Upper lobe of left lung (tissue), 6 donors: ENCODE data around the gene KDF1. TPM values are rescaled to one million over a fixed set of nuclear protein-coding genes. Genes with fewer than 3 reads are reported as not detected.
A peak's percentile ranks its signal among the peaks of the same experiment; 100 is the strongest.

ENCODE experiments used
- ATAC-seq, 2 donors: fragments of 200-7000 bp; cut with Tn5 transposase; one replicate each; pipeline ENCODE4 v1.9.1; 2022; ENCODE audit warnings: mild to moderate bottlenecking in 2 of 2, moderate library complexity in 2 of 2; ENCODE audit not compliant: low FRiP score in 2 of 2
- DNase-seq, 2 donors: peaks; one replicate each; pipeline ENCODE4 v3.0.0-alpha.2; 2019 to 2020
- H3K27ac ChIP-seq, 4 donors: fragments of 200-600 bp; sonication (generic); one replicate each; pipeline ENCODE4 v1.5.1; 2016 to 2019
- H3K27me3 ChIP-seq, 4 donors: fragments of 200-600 bp; sonication (generic); one replicate each; pipeline ENCODE4 v1.5.1; 2017 to 2019
- H3K36me3 ChIP-seq, 4 donors: fragments of 200-600 bp; sonication (generic); one replicate each; pipeline ENCODE4 v1.5.1; 2016 to 2019
- H3K4me1 ChIP-seq, 4 donors: fragments of 200-600 bp; sonication (generic); one replicate each; pipeline ENCODE4 v1.5.1; 2018 to 2019
- H3K4me3 ChIP-seq, 4 donors: fragments of 200-600 bp; sonication (generic); one replicate each; pipeline ENCODE4 v1.5.1; 2017 to 2019; ENCODE audit warnings: mild to moderate bottlenecking in 2 of 4, moderate library complexity in 1 of 4
- H3K9me3 ChIP-seq, 4 donors: fragments of 200-600 bp; sonication (generic); one replicate each; pipeline ENCODE4 v1.5.1; 2018 to 2019
- EP300 ChIP-seq, 4 donors: sonication (generic); formaldehyde crosslinking; IDR thresholded peaks; one replicate each; pipeline ENCODE4 v1.5.1; 2017; ENCODE audit warnings: antibody characterized with exemption in 4 of 4, control low read depth in 2 of 4
- POLR2A ChIP-seq, 4 donors: fragments of 450-650 bp; IDR thresholded peaks; one replicate each; pipeline ENCODE4 v1.5.1; 2016 to 2017; ENCODE audit warnings: antibody characterized with exemption in 4 of 4, mild to moderate bottlenecking in 2 of 4
- POLR2AphosphoS5 ChIP-seq, 2 donors: sonication (generic); formaldehyde crosslinking; IDR thresholded peaks; one replicate each; pipeline ENCODE4 v1.5.1; 2017; ENCODE audit warnings: antibody characterized with exemption in 2 of 2
- WGBS, 2 donors: methylation state at CpG; one replicate each; pipeline ENCODE4 v1.1.5; 2017 to 2018; 5-methylcytosine and 5-hydroxymethylcytosine counted together
- total RNA-seq, 6 donors: library from RNA; depleted of rRNA in 4 of 6; stranded (reverse); fragments of >200 nt in 4 of 6; gene quantifications; one replicate each; pipeline versions ENCODE4 v1.1.0 to v1.2.1, GENCODE V29; 2016 to 2021
- TF ChIP-seq, protein P1 (sequence below), 6 experiments: fragments of 450-650 bp in 4 of 6; fragments of 200-600 bp in 2 of 6; sonication (generic) in 2 of 6; IDR thresholded peaks; one replicate each; pipeline ENCODE4 v1.5.1; 2016 to 2019; ENCODE audit warnings: antibody characterized with exemption in 6 of 6
- donor health status: DM: no; HTN: no; CAD: no; lungs with moderate emphysema.
- donor health status: DM: no; HTN: yes; CAD: no; lungs with severe emphysema.

The KDF1 gene
- total RNA-seq, 6 donors from 2014 or later: 7.7 to 23.3 (median 11.8) TPM

DNA sequence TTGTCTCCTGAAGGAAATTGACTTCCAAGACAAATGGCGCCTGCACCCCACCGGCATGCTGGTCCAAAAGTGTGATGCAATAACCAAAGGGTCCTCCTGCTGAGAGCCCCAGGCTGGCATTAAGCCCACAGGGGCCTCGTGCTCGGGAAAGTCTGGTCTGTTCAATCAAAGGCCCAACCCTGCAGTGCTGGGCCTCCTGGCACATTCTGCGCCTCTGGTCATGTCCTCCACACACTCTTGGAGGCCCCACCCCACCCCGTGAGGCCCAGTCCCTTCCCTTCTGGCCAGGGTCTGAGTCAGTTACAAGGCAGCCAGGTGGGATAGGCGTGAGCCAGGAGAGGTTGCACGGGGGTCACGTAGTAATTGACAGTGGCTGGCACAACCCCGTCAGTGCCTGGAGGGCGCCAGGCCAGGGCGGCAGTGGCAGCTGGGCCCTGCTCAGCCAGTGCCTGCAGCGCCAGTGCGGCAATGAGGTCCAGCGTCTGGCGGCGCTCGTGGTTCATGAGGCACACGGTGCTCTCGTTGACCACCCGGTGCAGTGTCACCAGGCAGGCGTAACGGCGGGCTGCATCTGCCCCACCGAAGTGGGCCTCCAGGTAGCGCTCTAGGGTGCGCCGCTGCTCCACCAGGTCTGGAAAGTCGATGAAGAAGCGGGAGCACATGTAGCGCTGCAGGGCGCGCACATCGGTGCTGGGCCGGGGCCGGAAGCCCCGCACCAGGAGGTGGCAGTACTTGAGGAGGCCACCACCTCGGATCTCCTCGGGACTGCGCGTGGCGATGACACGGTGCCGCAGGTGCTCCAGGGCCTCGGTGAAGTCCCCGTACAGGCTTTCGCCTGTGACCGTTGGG is 45.6 kb upstream of the KDF1 start:
- peaks cover 0 to 16% (median 4%) of the 10 kb centered on the region in 4 donors for H3K36me3 ChIP-seq
- DNase-seq: peak; percentile 85 to 86
- WGBS, 2 donors: 88 to 95% methylated on average over 21 to 43 of the region's 48 CpGs
- TF ChIP-seq, protein P1, sequence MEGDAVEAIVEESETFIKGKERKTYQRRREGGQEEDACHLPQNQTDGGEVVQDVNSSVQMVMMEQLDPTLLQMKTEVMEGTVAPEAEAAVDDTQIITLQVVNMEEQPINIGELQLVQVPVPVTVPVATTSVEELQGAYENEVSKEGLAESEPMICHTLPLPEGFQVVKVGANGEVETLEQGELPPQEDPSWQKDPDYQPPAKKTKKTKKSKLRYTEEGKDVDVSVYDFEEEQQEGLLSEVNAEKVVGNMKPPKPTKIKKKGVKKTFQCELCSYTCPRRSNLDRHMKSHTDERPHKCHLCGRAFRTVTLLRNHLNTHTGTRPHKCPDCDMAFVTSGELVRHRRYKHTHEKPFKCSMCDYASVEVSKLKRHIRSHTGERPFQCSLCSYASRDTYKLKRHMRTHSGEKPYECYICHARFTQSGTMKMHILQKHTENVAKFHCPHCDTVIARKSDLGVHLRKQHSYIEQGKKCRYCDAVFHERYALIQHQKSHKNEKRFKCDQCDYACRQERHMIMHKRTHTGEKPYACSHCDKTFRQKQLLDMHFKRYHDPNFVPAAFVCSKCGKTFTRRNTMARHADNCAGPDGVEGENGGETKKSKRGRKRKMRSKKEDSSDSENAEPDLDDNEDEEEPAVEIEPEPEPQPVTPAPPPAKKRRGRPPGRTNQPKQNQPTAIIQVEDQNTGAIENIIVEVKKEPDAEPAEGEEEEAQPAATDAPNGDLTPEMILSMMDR (IDR thresholded peaks at IDR 0.05): no peak
- TF ChIP-seq POLR2AphosphoS5 (IDR thresholded peaks at IDR 0.05): peak; percentile 9
- H3K4me1 ChIP-seq: peaks cover 24 to 79% (median 62%) of the 10 kb centered on the region in 4 donors
- no peak overlapping the region for H3K4me3 ChIP-seq
- peak overlapping the region; percentile 66 to 79 (median 70) for H3K27ac ChIP-seq
- no peaks in the 10 kb centered on the region for H3K9me3 ChIP-seq
- ATAC-seq: peak in 1 of 2 donors; percentile 55
- no peaks in the 10 kb centered on the region for H3K27me3 ChIP-seq

GRCh38 chr1:27005166-27005530 is 44.9 kb upstream of the KDF1 start:
- peak overlapping the region; percentile 66 to 79 (median 70) for H3K27ac ChIP-seq
- TF ChIP-seq, protein P1 (IDR thresholded peaks at IDR 0.05): no peak
- TF ChIP-seq POLR2A (IDR thresholded peaks at IDR 0.05): no peak
- no peak for TF ChIP-seq EP300 (IDR thresholded peaks at IDR 0.05)
- TF ChIP-seq POLR2AphosphoS5 (IDR thresholded peaks at IDR 0.05): no peak
- peaks cover 29 to 76% (median 61%) of the 10 kb centered on the region in 4 donors for H3K4me1 ChIP-seq
- DNase-seq (no peak), ATAC-seq (no peak)
- peaks cover 0 to 16% (median 4%) of the 10 kb centered on the region in 4 donors for H3K36me3 ChIP-seq
- H3K9me3 ChIP-seq: no peaks in the 10 kb centered on the region
- H3K27me3 ChIP-seq: no peaks in the 10 kb centered on the region
- WGBS, 2 donors: 88 to 95% methylated on average over 3 of the region's 3 CpGs
- no peak overlapping the region for H3K4me3 ChIP-seq

DNA sequence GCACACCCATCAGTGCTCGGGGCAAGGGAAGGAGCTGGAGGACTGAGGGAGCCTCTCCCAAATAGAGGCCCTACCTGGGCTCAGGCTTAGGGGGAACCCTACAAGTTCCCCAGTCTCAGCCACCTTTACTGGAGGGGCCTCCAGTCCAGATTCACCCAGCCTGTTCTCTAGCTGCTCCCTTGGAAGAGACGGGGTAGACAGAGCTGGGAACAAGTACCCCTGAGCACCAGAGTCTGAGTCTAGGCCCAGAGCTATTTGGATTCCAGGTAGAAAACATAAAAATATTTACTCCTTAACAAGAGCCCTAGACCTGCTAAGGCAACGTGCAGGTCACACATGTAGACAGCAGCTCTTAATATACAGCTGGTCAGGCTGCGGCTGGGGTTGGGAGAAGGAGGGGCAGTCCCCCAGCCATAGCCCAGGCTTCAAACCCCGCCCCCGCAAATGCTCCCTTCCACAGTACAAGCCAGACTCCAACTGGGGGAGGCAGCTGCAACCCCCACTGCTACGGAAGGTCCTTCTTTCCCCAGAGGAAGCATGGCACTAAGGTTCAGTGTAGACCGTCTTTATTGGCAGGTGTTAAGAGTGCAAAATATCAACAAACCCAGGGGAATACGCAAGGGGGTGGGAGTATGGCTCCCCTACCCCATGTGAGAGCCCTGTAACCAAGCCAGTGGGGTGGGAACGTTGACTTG is 44.4 kb upstream of the KDF1 start:
- peaks cover 29 to 76% (median 61%) of the 10 kb centered on the region in 4 donors for H3K4me1 ChIP-seq

GRCh38 chr1:27003745-27004470 is 43.6 kb upstream of the KDF1 start:
- DNase-seq: no peak
- Histone ChIP-seq H3K36me3 (peaks cover 0 to 16% (median 4%) of the 10 kb centered on the region in 4 donors), H3K9me3 (no peaks in the 10 kb centered on the region), H3K4me3 (no peak overlapping the region), H3K4me1 (peaks cover 30 to 77% (median 60%) of the 10 kb centered on the region in 4 donors), H3K27ac (peak overlapping the region; percentile 66 to 79 (median 70)), H3K27me3 (no peaks in the 10 kb centered on the region)
- no peak for TF ChIP-seq EP300 (IDR thresholded peaks at IDR 0.05)
- TF ChIP-seq POLR2AphosphoS5 (IDR thresholded peaks at IDR 0.05): no peak
- no peak for TF ChIP-seq POLR2A (IDR thresholded peaks at IDR 0.05)
- TF ChIP-seq, protein P1 (IDR thresholded peaks at IDR 0.05): no peak
- ATAC-seq: no peak
- 68 to 85% methylated on average over 6 of the region's 7 CpGs for WGBS, 2 donors

More for the DNA sequence above, 44.4 kb upstream of the KDF1 start:
- DNase-seq: peak in 1 of 2 donors; percentile 76
- Histone ChIP-seq H3K27me3 (no peaks in the 10 kb centered on the region), H3K36me3 (peaks cover 0 to 16% (median 4%) of the 10 kb centered on the region in 4 donors), H3K4me3 (no peak overlapping the region), H3K27ac (peak overlapping the region; percentile 66 to 79 (median 70)), H3K9me3 (no peaks in the 10 kb centered on the region)
- no peak for ATAC-seq
- no peak for TF ChIP-seq POLR2AphosphoS5 (IDR thresholded peaks at IDR 0.05)
- no peak for TF ChIP-seq EP300 (IDR thresholded peaks at IDR 0.05)
- TF ChIP-seq POLR2A (IDR thresholded peaks at IDR 0.05): no peak
- TF ChIP-seq, protein P1 (IDR thresholded peaks at IDR 0.05): no peak
- WGBS, 2 donors: 51 to 67% methylated on average over 6 to 9 of the region's 10 CpGs
